ENCODE data around the gene CERS6. TPM values are rescaled to one million over a fixed set of nuclear protein-coding genes. Genes with fewer than 3 reads are reported as not detected.

Gene CERS6
- total and polyA plus RNA-seq, 2 of the 8 experiments (the other 6 are each of a cell fraction or from before 2014, with no cell fraction given): 6.8 to 28.2 TPM

DNA sequence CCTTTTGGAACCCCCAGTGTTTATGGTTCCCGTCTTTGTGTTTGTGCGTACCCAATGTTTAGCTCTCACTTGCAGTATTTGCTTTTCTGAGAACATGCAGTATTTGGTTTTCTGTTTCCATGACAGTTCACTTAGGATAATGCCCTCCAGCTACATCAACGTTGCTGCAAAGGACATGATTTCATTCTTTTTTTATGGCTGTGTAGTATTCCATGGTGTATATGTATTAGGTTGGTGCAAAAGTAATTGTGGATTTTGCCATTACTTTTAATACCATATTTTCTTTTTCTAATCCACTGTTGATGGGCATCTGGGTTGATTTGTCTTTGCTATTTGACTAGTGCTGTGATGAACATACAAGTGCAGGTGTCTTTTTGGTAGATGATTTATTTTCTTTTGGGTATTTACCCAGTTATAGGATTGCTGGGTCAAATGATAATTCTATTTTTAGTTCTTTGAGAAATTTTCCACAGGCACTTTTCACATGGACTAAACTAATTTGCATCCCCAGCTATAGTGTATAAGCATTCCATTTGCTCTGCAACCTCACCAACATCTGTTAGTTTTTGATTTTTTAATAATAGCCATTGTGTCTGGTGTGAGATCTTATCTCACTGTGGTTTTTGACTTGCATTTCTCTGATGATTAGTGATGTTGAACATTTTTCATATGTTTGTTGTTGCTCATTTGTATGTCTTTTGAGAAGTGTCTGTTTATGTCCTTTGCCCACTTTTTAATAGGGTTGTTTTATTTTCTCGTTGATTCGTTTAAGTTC, 63.6 kb downstream of the CERS6 start (continued):
- TF ChIP-seq RXRA (IDR thresholded peaks at IDR 0.05; ENCODE audit: insufficient read depth, low read depth, low read length): no peak
- no peak for TF ChIP-seq RAD21 (IDR thresholded peaks at IDR 0.05 in 1 of 2, conservative IDR thresholded peaks at IDR 0.05 in 1 of 2; ENCODE audit: low read depth in 2 of 2, low read length in 2 of 2)
- no peak for TF ChIP-seq SUZ12 (IDR thresholded peaks at IDR 0.05; ENCODE audit: low read length)
